ENCODE data around the gene NOP14. TPM values are rescaled to one million over a fixed set of nuclear protein-coding genes. Genes with fewer than 3 reads are reported as not detected.

Gene NOP14
- total RNA-seq, 2 experiments from 2014 or later, result 47.9 to 81.0 TPM

- H3K4me3 Mint-ChIP-seq, result no peak overlapping the region
- no peaks in the 10 kb centered on the region for H3K27me3 Mint-ChIP-seq
- H3K9me3 Mint-ChIP-seq (ENCODE audit: low read depth), result no peaks in the 10 kb centered on the region
- DNase-seq (no peak), ATAC-seq (no peak)
- H3K27ac Mint-ChIP-seq, result peak overlapping the region; percentile 56
- CTCF ChIA-PET, result interaction anchor here (0.9 to 2.1 kb wide), 6 partner anchors 13 to 167 kb away, joined by 3 to 8 read pairs (median 3); no protein-coding TSS in a partner anchor
- H3K36me3 Mint-ChIP-seq, result peaks cover 34% of the 10 kb centered on the region
- H3K4me1 Mint-ChIP-seq, result peaks cover 32% of the 10 kb centered on the region
Measured at GRCh38 chr4:2930758-2931511, 32.3 kb downstream of the NOP14 start.

DNA sequence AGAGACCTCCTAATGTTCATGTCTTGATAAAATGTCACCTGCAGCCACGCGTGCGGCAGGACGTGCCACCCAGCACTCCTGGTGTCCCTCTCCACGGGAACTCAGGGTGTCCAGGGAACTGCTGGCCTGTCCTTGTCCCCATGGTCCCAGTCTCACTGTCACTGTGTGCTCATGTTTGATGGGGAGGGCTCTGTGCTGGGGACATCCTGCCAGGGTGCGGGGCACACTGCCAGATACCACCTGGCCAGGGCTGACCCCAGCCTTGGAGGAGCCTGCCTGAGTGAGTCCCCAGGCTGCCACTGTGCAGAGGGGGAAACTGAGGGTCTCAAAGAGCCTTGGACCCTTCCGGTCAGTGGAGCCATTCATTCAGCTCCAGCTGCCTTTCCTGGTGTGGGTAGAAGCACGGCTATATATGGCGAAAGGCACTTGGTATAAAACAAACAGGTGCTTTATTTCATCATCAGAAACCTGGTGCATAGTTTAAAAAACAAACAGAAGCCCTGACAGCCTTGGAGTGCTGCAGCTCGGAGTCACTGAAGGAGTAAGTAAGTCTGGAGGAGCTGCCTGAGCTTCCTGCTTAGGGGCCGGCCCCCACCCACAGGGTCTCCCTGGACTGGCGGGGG is 33.0 kb downstream of the NOP14 start:
- no peak for ATAC-seq

DNA sequence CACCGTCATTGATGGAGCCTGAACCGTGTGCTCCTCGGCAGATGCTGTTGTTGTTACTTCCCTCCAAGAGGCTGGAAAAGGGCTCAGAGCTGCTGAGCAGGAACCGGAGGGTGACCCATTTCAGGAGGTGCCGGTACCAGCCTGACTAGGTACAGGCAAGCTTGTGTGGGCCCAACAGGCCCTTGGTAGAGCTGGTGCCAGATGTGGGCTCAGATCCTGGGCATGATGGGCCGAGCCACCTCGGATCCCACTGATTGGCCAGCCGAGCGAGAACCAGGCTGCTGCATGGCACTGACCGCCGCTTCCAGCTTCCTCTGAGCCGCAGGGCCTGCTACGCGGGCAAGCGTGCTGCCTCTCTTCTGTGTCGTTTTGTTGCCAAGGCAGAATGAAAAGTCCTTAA is 33.7 kb downstream of the NOP14 start:
- Mint-ChIP-seq H3K4me3 (no peak overlapping the region), H3K27ac (peak overlapping the region; percentile 58), H3K27me3 (no peaks in the 10 kb centered on the region), H3K9me3 (ENCODE audit: low read depth) (no peaks in the 10 kb centered on the region), H3K36me3 (peaks cover 36% of the 10 kb centered on the region), H3K4me1 (peaks cover 26% of the 10 kb centered on the region)
- no peak for DNase-seq
- CTCF ChIA-PET, result interaction anchor here (1.5 kb wide), 1 partner anchor 165 kb away, joined by 4 read pairs; no protein-coding TSS in a partner anchor
- ATAC-seq, result no peak

More for the DNA sequence above, 33.0 kb downstream of the NOP14 start:
- H3K27ac Mint-ChIP-seq, result peak overlapping the region; percentile 35
- H3K4me1 Mint-ChIP-seq, result peaks cover 26% of the 10 kb centered on the region
- H3K36me3 Mint-ChIP-seq, result peaks cover 36% of the 10 kb centered on the region
- CTCF ChIA-PET, result interaction anchor here (1.0 to 1.5 kb wide), 3 partner anchors 24 to 166 kb away, joined by 3 to 4 read pairs (median 3); no protein-coding TSS in a partner anchor
- no peak overlapping the region for H3K4me3 Mint-ChIP-seq
- H3K9me3 Mint-ChIP-seq (ENCODE audit: low read depth), result no peaks in the 10 kb centered on the region
- no peaks in the 10 kb centered on the region for H3K27me3 Mint-ChIP-seq
- DNase-seq, result no peak

- H3K4me1 Mint-ChIP-seq, result peaks cover 31% of the 10 kb centered on the region
- H3K4me3 Mint-ChIP-seq, result no peak overlapping the region
- H3K27ac Mint-ChIP-seq, result peak overlapping the region; percentile 58
- peaks cover 38% of the 10 kb centered on the region for H3K36me3 Mint-ChIP-seq
- CTCF ChIA-PET, result interaction anchor here (1.5 kb wide), 1 partner anchor 164 kb away, joined by 4 read pairs; no protein-coding TSS in a partner anchor
- DNase-seq, result no peak
- H3K9me3 Mint-ChIP-seq (ENCODE audit: low read depth), result no peaks in the 10 kb centered on the region
- no peak for ATAC-seq
- no peaks in the 10 kb centered on the region for H3K27me3 Mint-ChIP-seq
Measured at GRCh38 chr4:2928242-2929176, 34.7 kb downstream of the NOP14 start.

DNA sequence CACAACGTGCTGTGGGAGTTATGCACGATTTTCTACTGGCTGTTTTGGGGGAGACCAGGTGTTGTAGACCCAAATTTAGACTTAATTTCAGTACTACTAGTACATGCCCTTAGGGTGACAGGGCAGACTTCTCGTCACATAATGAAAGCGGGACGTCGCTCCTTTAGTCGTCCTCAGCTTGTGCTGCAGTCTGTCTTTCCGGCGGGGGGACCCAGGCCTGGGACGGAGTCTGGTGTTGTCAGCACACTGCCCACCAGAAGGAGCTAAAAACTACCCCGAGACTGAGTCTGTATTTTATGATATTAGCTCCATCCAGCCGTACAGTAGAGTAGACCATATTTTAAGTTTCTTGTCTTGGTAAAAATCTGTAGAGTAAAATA is 35.5 kb downstream of the NOP14 start:
- ATAC-seq (no peak), DNase-seq (no peak)
- peaks cover 38% of the 10 kb centered on the region for H3K36me3 Mint-ChIP-seq
- peaks cover 33% of the 10 kb centered on the region for H3K4me1 Mint-ChIP-seq
- CTCF ChIA-PET, result no interaction called here
- H3K4me3 Mint-ChIP-seq, result no peak overlapping the region
- peak overlapping the region; percentile 4 for H3K27ac Mint-ChIP-seq
- no peaks in the 10 kb centered on the region for H3K9me3 Mint-ChIP-seq (ENCODE audit: low read depth)
- no peaks in the 10 kb centered on the region for H3K27me3 Mint-ChIP-seq

- CTCF ChIA-PET, result no interaction called here
- no peaks in the 10 kb centered on the region for H3K27me3 Mint-ChIP-seq
- H3K36me3 Mint-ChIP-seq, result peaks cover 40% of the 10 kb centered on the region
- no peak overlapping the region for H3K27ac Mint-ChIP-seq
- ATAC-seq (no peak), DNase-seq (no peak)
- H3K4me3 Mint-ChIP-seq, result no peak overlapping the region
- peaks cover 34% of the 10 kb centered on the region for H3K4me1 Mint-ChIP-seq
- H3K9me3 Mint-ChIP-seq (ENCODE audit: low read depth), result no peaks in the 10 kb centered on the region
Measured at GRCh38 chr4:2927016-2927695, 36.0 kb downstream of the NOP14 start.

DNA sequence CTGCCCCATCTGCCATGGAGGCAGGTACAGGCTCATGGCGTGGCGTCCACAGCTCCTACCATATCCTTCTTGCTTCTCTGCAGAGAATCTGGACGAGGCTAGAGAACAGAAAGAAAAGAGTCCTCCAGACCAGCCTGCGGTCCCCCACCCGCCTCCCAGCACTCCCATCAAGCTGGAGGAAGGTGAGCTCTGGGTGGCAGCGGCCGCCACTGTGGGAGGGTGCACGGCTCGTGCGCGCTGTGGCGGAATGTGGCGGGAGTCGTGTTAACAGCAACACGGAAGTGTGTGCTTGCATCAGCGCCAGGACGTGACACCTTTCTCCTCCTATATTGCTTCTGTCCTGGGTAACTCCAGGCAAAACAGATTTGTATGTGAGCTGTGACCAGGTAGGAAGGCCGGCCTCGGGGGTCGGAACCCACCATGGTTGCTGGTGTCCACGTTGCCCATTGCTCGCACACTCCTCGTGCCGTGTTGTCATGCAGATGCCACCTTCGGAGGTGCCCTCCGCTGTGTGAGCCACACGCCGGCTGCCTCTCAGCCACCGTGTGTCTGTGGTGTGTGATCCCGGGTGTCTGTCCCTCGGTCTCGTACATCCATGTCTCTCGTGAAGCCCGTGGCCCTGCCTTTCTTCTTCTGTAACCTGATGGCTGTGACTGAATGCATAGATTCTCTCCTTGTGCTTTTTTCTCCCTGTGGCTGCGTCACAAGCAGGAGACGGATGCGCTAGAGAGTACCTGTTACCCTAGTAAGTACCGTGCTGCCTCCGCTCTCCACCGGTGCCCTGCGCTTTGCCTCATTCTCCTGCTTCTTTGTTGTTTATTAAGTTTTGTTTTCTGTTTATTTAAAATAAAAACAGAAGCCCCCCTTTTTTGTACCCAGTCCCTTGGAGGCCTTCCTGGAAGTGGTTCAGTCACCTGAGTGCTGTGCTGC is 37.0 kb downstream of the NOP14 start:
- no peak overlapping the region for H3K27ac Mint-ChIP-seq
- ATAC-seq (no peak), DNase-seq (no peak)
- H3K9me3 Mint-ChIP-seq (ENCODE audit: low read depth), result no peaks in the 10 kb centered on the region
- H3K27me3 Mint-ChIP-seq, result no peaks in the 10 kb centered on the region
- peaks cover 43% of the 10 kb centered on the region for H3K36me3 Mint-ChIP-seq
- CTCF ChIA-PET, result no interaction called here
- H3K4me3 Mint-ChIP-seq, result no peak overlapping the region
- peaks cover 36% of the 10 kb centered on the region for H3K4me1 Mint-ChIP-seq

- CTCF ChIA-PET, result interaction anchor here (1.0 kb wide), 1 partner anchor 161 kb away, joined by 4 read pairs; no protein-coding TSS in a partner anchor
- Mint-ChIP-seq H3K27ac (no peak overlapping the region), H3K4me1 (peaks cover 34% of the 10 kb centered on the region), H3K9me3 (ENCODE audit: low read depth) (no peaks in the 10 kb centered on the region), H3K36me3 (peaks cover 45% of the 10 kb centered on the region), H3K27me3 (no peaks in the 10 kb centered on the region), H3K4me3 (no peak overlapping the region)
- DNase-seq (no peak), ATAC-seq (no peak)
Measured at GRCh38 chr4:2925496-2925895, 37.7 kb downstream of the NOP14 start.

- DNase-seq (no peak), ATAC-seq (no peak)
- Mint-ChIP-seq H3K4me1 (peaks cover 35% of the 10 kb centered on the region), H3K27me3 (no peaks in the 10 kb centered on the region), H3K36me3 (peaks cover 48% of the 10 kb centered on the region), H3K4me3 (no peak overlapping the region), H3K9me3 (ENCODE audit: low read depth) (peaks cover 3% of the 10 kb centered on the region), H3K27ac (peak overlapping the region; percentile 48)
- CTCF ChIA-PET, result interaction anchor here (1.0 to 2.6 kb wide), 2 partner anchors 29 to 161 kb away, joined by 4 to 5 read pairs; no protein-coding TSS in a partner anchor
Measured at GRCh38 chr4:2924765-2925301, 38.4 kb downstream of the NOP14 start.

GRCh38 chr4:2924286-2924685 is 38.9 kb downstream of the NOP14 start:
- Mint-ChIP-seq H3K27me3 (no peaks in the 10 kb centered on the region), H3K27ac (peak overlapping the region; percentile 48), H3K4me3 (no peak overlapping the region), H3K36me3 (peaks cover 52% of the 10 kb centered on the region), H3K4me1 (peaks cover 35% of the 10 kb centered on the region), H3K9me3 (ENCODE audit: low read depth) (peaks cover 3% of the 10 kb centered on the region)
- CTCF ChIA-PET, result interaction anchor here (1.0 to 2.6 kb wide), 3 partner anchors 10 to 160 kb away, joined by 3 to 5 read pairs (median 4); no protein-coding TSS in a partner anchor
- DNase-seq, result no peak
- no peak for ATAC-seq

GRCh38 chr4:2923668-2924173 is 39.5 kb downstream of the NOP14 start:
- no peak overlapping the region for H3K4me3 Mint-ChIP-seq
- DNase-seq (no peak), ATAC-seq (peak; percentile 16)
- H3K27ac Mint-ChIP-seq, result peak overlapping the region; percentile 70
- peaks cover 52% of the 10 kb centered on the region for H3K36me3 Mint-ChIP-seq
- CTCF ChIA-PET, result interaction anchor here (0.9 to 2.6 kb wide), 5 partner anchors 9 to 160 kb away, joined by 3 to 5 read pairs (median 3); no protein-coding TSS in a partner anchor
- no peaks in the 10 kb centered on the region for H3K27me3 Mint-ChIP-seq
- H3K9me3 Mint-ChIP-seq (ENCODE audit: low read depth), result peaks cover 3% of the 10 kb centered on the region
- H3K4me1 Mint-ChIP-seq, result peaks cover 35% of the 10 kb centered on the region

Data from activated CD8-positive, alpha-beta memory T cell treated with anti-CD3 and anti-CD28 coated beads, Interleukin-2, amount 10 ng/mL, durations not matched to agents 7 days and 5 days (primary cell).